ENCODE data around the gene STK16.
A peak's percentile ranks its signal among the peaks of the same experiment; 100 is the strongest.

The STK16 gene

DNA sequence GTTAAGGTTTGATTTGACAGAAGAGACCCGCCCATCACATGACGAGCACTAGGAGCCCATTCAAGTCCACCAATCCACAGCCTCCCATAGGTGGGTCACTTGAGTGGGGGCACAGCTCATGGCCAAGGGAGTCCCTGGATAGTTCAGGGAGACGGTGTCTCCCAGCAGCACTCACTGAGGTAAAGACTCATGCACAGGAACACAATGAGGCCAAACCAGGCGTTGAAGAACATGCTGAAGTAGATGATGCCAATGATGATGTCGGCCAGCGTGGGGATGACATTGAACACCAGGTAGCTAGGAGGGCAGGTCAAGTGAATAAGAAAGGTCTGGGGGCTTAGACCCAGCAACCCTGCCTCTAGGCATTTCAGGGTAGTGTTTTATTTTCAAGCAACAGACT lies 30.5 kb upstream of the STK16 start:
- no peak for DNase-seq

DNA sequence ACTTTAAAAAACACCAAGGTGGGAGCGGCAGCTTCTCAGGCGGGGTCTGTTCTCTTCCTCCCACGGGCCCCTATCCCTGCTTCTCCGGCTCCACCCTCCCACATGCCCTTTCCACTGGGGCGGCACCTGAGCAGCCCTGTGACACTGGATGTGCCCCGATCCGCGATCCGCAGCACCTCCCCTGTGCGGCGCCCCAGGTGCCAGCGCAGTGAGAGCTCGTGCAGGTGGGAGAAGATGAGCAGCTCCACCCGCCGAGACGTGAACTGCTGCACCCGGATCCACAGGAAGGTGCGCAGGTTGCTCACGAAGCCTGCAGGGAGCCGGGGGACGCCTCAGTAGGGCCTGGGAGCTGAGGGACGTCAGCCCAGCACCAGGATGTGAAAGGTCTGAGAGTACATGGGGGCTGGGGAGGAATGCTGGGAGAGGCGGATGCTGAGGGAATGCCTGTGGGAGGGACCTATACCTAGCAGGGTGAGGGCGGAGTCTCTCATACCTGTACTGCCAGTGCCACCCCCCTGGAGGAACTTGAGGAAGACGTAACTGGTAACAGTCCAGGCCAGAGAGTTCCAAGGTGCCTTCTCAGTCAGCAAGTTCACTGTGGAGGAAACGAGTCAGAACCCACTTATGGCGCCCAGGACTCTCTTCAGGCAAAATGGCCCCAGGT lies 29.3 kb upstream of the STK16 start:
- DNase-seq, result no peak

DNA sequence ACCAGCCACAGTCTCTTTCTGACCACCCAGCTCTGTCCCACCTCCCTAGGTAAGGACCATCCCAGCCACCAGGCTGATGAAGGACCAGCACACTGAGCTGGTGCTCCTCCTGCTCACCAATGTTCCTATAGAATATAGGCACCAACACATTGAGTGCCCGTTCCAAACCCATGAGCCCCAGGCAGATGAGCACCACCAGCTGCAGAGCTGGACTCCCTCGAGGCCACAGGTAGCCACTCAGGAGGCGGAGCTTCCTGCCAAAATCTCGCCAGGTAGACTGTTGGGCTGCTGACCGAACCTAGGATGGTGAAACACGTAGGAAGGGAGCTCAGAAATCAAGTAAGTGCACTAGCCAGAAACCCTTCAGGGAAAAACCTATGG lies 28.8 kb upstream of the STK16 start:
- no peak for DNase-seq

DNA sequence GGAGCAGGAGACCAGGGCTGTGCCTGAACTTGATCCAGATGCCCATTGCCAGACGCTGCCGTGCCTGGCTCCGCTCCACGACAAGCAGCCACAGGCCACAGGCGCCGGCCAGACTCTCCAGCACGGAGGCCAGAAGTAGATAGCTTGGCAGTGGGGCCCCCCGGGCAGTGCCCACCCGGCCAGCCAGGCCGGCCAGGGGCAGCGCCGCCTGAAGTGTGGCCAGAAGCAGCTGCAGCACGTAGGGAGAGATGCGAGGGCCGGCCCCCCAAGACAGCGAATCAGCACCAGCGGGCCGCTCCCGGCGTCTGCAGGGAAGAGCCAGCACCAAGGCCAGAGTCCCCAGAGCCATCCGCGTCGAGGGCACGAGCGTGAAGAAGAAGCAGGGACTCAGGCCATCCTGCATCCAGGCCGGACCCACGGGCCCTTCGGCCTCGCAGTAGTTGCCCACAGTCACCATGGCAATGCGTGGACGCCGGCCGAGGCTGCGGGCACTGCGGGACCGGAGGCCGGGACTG lies 27.0 kb upstream of the STK16 start:
- no peak for DNase-seq

DNA sequence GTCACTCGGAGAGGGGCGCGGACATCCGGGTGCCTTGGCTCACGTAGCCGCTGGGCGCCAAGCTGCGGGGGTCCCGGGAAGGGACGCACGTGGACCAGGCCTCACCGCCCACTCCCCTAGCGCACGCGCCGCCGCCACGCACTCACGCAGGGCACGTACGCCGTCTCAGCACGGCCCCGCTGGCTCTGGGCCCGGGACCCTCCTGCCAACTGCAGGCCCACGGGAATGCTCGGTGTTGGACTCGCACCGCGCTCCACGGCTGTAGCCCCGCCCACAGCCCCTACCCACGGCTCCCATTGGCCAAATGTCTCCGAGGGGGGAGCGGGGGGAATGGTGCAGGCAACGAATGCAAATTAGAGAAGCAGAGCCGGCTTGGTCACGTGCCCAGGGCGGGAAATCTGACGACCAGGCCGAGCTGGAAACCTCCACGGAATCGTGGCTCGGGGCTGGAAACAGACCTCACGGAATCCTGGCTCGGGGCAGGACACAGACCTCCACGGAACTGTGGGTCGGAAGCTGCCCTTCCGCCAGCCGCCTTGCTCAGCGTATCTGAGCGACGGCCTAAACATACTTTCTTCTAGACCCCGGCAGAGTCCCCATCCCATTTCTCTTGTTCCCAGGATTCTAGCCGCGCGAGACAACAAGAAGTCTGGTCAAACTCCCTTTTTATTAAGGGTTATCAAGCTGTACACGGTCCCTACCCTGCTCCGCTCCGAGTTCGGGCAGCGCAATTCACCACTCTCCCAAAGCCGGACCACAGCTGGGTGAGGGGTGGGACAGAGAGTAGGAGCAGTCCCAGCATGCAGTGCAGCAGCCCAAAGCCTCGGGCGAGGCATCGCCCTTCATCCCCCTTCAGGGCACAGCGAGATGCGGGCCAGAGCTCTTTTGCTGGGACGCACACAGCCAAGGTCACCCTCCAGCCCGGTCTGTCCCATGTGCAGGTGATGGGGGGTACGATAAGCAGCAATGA lies 26.3 kb upstream of the STK16 start, which contains the start of gene ABCB6:
Gene ABCB6, minus strand, starts transcription at position 227 of the 970 bp plus-strand sequence. CDS start 285 bp downstream, outside the sequence.
- DNase-seq, result peak; percentile 86

DNA sequence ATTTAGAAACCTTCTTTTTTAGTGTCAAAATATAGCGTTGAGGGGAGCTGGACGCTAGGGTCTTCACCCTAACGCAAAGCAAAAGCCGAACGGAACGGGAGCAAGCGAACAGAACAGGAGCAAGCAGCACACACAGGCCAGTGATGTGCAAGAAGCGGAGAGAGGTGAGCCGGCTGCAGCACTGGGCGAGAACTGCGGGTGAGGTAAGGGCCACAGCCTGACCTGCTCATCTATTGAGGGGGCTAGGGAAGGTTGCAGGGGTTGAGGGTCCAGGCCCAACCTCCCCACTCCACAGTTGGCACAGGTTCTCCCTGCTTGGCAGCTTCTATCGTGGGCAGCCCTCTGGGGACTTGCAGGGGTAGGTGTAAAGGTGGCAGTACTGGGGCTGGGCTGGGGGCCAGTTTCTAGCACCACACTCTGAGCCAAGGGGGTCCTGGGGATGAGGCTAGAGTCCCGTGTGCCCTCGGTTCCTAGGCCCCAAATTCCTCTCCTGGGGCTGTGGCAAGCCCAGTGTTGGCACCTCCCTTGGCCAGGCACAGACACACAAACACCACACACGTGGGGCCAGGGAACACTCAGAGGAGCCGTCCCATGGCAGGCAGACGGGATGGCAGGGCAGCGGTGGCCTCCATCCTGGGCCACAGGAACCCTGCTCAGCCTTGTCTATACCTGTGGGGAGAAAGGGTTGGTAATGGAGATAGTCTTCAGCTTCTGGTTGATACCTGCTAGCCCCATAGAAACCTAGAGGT lies 25.3 kb upstream of the STK16 start:
- no peak for DNase-seq

DNA sequence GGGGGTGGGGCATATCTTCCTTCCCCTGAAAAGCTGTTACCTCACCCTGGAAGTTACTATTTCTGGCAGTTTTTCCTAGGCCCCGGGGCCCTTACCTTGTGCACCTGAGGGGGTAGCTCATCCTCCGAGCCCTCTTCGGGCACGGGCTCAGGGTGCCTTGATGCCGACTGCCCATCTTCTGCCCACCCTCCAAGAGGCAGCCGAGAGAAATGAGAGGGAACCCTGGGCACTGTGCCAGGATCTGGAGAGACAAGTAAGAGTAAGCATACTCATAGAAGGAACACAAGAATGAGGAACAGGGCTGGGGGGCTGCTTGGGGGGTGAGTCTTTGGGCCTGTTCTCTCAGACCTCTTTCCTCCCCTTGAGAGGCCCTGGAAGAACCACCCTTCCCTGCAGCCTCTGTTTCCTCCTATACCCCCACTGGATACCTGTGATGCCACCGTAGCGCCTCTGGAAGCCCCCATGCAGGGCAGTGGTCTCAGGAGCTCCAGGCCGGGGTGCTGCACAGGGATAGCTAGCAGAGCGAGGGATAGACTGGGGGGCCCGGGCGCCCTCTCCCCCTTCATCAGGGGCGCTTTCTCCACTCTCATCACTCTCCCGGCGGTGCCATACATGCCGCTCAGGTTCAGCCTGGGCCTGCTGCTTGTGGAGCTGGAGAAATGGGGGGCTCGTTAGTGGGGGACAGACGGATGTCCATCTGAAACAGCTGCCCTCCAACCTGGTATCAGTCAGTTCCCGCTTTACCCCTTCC lies 24.5 kb upstream of the STK16 start:
- DNase-seq, result no peak

DNA sequence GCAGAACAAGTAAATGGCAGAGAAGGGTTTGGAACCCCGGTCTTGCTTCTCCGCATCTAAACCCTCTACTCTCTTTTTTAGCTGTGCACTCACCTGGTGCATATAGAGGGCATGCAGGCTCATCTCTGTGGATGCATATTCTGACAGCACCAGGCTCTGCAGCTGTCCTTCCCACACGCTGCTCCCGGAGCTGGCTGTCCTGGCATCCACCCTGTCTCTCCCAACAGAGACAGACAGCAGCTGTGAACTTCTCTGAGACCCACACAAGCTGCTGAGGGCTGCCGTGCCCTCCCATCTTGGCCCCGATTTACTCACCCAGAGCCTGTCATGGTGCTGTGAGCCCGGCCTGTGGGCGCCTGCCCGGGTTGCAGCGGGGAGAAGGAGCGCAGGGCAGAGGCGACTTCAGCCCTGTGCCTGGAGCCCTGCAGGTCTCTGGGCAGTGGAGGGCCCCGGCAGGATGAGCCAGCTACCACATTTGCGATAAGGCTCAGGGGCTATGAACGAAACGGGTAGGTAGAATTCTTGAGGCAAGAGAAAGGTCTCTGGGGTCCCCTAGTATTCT lies 23.2 kb upstream of the STK16 start:
- DNase-seq, result no peak

DNA sequence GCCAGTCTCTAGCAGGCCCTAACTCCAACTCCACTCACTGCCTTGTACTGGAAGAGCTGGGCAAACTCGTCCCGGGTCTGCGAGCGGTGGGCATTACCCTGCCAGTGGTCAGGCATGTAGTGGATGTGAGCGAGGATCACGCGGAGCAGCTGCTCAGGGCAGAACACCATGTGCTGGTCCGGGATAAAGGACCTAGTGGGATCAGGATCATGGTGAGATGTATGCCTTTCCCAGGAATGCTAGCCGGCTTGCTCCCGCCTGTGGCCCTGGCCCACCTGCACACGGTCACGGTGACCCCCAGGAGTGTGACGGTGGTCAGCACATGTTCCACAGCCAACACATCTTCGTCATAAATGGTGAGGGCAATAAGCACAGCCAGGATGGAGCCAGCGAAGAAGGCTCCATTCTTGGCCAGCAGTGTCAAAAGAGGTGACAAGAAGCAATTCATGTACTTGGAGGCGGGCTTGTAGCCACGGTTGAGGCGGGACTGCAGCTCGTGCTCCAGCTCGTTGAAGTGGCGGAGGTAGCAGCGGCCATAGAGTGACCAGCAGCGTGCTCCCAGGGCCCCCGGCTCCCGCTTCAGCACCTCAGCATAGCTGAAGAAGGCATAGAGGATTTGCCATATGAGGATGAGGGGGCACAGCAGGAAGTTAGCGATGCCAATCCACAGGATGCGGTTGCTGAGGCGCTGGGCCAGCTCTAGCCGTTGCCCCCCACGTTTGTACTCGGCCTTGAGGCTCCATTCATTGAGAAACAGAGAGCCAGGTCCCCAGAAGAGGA lies 21.3 kb upstream of the STK16 start:
- DNase-seq, result no peak

DNA sequence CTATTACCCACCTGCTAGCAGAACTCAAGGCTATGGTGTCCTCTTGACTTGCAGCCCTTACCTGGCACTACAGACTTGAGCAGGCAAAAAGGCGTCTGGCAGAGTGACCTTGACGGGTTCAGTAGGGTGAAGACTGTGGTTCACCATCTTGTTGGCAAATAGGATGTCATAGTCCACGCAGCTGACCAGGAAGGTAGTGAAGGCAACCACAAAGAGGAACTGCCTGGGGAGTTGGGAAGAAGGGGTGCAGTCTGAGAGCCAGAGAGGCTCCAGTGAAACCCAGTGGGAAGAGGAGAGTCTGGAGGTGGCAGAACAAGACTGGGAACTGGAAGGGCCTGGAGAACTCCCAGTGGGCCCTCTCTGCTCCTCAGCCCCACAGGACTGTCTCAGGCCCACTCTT lies 19.9 kb upstream of the STK16 start:
- DNase-seq, result no peak

DNA sequence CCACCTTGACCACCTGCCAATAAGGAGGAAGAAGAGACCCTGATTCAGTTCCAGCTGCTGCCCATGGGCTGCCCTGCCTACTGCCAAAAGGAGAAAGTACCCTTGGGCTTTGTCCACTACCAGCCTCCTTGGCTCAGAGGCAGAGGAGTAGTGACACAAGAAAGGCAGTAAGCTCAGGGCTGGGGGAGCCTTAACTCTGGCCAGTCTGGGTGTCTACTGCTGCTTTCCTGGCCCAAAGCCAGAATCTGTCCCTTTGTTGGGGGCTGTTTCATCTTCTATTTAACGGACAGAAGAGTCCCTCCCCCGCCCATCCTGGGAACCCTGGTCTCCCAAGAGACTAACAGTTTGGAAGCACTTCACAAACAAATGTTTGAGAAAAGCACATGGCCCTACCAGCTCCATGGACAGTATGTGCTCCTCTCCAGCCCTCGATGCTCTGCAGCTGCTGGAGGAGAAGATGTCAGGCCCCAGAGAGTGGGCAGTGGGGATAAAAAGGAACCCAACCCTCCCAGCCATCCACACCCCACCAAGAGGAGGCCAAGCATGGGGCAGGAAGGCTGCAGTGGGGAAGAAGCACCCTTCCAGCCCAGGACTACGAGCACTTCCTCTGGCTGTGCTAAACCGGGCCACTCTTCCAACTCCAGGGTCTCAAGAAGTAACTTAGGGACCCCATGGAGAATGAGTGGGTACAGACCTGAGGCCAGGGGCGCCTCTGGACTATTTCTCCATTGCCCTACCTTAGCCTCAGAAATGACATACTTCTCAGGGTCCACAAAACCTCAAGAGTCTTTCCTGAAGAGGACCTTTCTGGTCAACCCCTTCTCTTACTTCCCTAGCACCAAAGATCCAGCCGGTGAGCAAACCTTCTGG lies 17.0 kb upstream of the STK16 start:
- no peak for DNase-seq

DNA sequence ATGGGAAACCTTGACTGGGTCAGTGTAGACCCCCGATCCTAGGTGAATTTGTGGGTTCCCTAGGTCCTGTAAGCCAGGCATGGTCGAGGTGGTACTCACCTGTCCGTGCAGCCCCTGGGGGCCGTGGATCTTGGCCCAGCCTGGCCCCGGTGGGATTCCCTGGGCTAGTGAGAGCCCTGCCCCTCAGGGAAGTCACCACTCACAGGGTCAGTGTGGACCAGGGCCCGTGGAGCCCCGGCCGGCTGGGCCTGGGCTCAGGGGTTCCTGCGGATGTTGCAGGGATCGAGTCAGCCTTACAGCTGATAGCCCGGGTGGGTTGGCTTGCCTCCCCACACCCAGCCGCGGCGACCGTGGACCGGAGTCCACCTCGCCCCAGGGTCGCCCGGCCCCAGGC lies 16.4 kb upstream of the STK16 start:
- DNase-seq, result no peak

DNA sequence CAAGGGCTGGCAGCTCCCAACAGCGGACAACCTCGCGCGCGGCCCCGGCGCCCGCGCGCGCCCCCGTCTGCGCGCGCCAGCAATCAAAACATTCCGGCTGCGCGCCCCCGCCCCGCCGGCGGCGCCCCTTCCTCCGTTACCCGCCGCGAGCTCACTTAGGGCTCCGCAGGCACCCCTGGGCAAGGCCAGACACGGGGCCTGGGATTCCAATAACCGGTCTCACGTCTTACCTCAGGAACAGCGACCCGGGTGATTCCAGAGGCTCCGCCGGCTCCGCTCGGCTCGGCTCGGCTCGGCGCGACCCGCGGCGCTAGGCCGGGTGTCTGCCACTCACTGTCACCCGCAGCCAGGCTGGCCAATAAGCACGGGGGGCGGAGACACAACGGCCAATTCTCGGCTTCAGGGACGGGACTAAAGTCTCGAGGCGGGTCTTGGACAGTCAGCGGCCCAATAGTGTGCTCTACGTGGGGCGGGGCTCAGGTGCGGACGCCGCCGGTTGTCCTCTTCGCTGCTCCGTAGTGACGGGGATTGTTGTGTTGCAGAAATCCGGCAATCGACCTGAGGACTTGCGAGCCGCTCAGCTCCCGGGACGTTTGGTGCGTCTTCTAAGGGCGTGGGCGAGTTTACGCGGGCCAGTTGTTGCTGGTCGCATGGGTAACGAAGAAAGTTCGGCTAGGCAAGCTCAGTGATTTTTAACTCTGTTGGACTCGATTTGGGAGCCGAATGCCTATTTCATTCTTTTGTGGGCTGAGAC lies 15.8 kb upstream of the STK16 start, which contains the start of the genes ANKZF1 and ATG9A:
Gene ANKZF1, plus strand, starts transcription at position 502 of the 754 bp plus-strand sequence. CDS start 452 bp downstream, outside the sequence.
Gene ATG9A, minus strand, starts transcription at position 332 of the 754 bp plus-strand sequence. CDS start 1,612 bp downstream, outside the sequence.
- peak; percentile 98 for DNase-seq

DNA sequence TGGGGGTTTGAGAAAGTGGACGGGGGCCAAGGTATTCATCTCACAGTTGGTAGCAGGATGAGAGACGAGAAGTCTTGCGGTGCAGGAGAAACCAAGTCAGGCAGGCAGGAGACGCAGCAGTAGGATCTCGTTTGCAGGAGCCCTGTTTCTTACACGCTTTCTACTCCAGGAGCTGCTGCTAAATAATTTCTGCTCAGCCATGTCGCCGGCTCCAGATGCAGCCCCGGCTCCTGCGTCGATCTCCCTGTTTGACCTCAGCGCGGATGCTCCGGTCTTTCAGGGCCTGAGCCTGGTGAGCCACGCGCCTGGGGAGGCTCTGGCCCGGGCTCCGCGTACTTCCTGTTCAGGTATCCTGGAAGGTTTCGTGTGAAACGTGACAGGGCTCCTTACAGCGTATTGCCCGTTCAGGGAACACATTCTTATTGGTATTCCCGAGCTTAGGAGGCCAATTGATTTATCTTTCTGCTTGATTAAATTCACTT lies 15.2 kb upstream of the STK16 start:
- DNase-seq, result no peak

DNA sequence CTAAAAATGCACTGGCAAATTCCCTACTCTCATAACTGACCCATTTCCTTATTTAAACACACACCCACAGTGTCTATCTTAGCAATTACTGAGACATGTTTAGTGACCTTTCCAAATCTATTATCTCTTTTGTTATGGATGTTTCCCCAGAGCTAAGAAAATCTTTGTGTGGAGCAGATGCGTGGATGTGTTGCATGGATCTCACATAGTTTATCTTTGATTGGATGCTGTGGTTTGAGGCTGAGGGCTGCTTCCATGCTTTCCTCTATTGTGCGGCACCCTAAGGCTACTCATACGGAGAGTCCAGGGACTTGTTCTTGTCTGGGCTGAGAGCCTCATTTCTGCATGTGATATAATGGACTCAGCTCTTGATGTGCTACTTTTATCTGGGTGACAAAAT lies 10.9 kb upstream of the STK16 start:
- DNase-seq, result no peak

DNA sequence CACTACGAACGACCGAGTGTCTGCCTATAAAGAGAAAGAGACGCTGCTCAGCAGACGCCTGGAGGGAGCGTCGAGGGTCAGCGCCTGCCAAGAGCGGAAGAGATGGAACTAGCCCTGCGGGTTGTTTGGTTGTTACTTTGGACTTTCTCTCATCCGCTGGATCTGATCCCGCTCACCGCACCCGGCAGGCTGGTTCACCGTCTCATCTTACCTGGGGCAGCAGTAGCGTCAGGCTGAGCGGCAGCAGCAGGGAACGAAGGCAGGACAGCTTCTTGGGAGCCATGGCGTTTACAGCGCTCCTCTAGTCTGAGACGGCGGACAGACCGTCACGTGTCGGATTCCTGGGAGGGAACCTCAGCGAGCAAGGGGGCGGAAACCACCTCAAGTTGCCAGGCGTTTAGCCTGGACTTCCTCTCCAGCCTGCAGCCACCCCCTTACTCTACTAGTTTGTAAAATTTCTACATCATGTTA lies 2.0 kb upstream of the STK16 start:
- DNase-seq, result no peak

DNA sequence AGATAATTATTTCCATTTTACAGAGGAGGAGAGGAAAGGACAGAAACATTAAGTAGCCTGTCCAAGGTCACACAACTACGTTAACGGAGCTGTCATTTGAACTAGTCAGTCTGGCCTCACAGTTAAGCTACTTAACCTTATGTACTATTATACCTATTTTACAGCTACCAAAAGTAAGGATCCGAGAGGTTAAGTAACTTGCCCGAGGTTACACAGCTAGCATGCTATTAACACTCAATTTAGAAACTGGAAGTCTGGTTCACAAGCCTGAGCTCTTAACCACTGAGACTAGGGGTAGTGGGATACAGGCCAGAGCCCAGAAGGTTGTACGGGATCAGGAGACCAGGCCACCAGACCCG lies 511 bp upstream of the STK16 start:
- DNase-seq, result no peak

DNA sequence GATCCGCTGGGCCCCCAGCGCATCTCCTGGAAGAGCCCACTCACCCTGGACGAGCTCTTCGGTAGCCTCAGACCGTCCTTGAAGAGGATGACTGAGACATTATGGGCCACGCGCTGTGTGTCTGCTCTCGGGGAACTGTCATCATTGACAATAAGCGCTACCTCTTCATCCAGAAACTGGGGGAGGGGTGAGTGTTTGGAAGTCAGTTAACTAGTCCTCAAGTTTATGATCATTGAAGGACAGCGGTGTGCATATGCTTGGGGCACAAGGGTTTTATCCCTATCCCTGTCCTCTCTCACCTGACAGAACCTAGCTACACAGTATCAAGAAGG lies 586 bp downstream of the STK16 start:
- DNase-seq, result no peak

DNA sequence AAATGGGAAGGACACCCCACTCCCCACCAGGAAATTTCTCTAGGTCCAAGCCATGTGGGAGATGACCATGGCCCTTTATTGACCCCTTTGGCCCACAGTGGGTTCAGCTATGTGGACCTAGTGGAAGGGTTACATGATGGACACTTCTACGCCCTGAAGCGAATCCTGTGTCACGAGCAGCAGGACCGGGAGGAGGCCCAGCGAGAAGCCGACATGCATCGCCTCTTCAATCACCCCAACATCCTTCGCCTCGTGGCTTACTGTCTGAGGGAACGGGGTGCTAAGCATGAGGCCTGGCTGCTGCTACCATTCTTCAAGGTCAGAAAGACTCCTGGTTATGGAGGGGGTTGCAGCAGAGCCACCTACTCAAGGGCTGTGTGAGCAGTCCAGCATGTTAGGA lies 1.3 kb downstream of the STK16 start:
- no peak for DNase-seq

Data from CD4-positive, alpha-beta T cell treated with Interleukin-4 for 4 hours (primary cell).